Measurements from ENCODE around the gene SCN4B.

Gene SCN4B

GRCh38 chr11:118135051-118135795 is 17.4 kb downstream of the SCN4B start:
- Histone ChIP-seq H3K4me3 (ENCODE audit: low read length, poor library complexity, severe bottlenecking) (no peak overlapping the region), H3K4me1 (ENCODE audit: insufficient read depth, low read length, poor library complexity, severe bottlenecking) (no peaks in the 10 kb centered on the region), H3K27me3 (ENCODE audit: insufficient read depth, low read length, poor library complexity, severe bottlenecking) (no peaks in the 10 kb centered on the region), H3K4me2 (ENCODE audit: low read depth, low read length, poor library complexity, severe bottlenecking) (no peak overlapping the region), H3K36me3 (ENCODE audit: insufficient read depth, low read length) (no peaks in the 10 kb centered on the region), H3K9me2 (replicated peaks; ENCODE audit: low read depth, low read length) (no peaks in the 10 kb centered on the region), H3K9me3 (ENCODE audit: insufficient read depth, low read depth, low read length) (no peaks in the 10 kb centered on the region), H2AFZ (ENCODE audit: low read length) (no peak overlapping the region), H3K9ac (ENCODE audit: low read depth, low read length, poor library complexity, severe bottlenecking) (no peak overlapping the region), H3F3A (ENCODE audit: low read depth) (no peaks in the 10 kb centered on the region), H4K20me1 (ENCODE audit: insufficient read depth, low read length, poor library complexity, severe bottlenecking) (no peaks in the 10 kb centered on the region), H3K79me2 (ENCODE audit: insufficient read depth, low read length) (no peaks in the 10 kb centered on the region)
- TF ChIP-seq EZH2phosphoT487 (IDR thresholded peaks at IDR 0.05; ENCODE audit: borderline replicate concordance) (no peak), CTCF (conservative IDR thresholded peaks at IDR 0.05; ENCODE audit: low read length) (no peak)

- Histone ChIP-seq H2AFZ (ENCODE audit: low read length) (no peak overlapping the region), H3K9me2 (replicated peaks; ENCODE audit: low read depth, low read length) (no peaks in the 10 kb centered on the region), H3K79me2 (ENCODE audit: insufficient read depth, low read length) (no peaks in the 10 kb centered on the region), H3K4me1 (ENCODE audit: insufficient read depth, low read length, poor library complexity, severe bottlenecking) (no peaks in the 10 kb centered on the region), H3K9ac (ENCODE audit: low read depth, low read length, poor library complexity, severe bottlenecking) (no peak overlapping the region), H3K9me3 (ENCODE audit: insufficient read depth, low read depth, low read length) (no peaks in the 10 kb centered on the region), H4K20me1 (ENCODE audit: insufficient read depth, low read length, poor library complexity, severe bottlenecking) (no peaks in the 10 kb centered on the region), H3K4me3 (ENCODE audit: low read length, poor library complexity, severe bottlenecking) (no peak overlapping the region), H3F3A (ENCODE audit: low read depth) (no peaks in the 10 kb centered on the region), H3K4me2 (ENCODE audit: low read depth, low read length, poor library complexity, severe bottlenecking) (no peak overlapping the region), H3K27me3 (ENCODE audit: insufficient read depth, low read length, poor library complexity, severe bottlenecking) (no peaks in the 10 kb centered on the region), H3K36me3 (ENCODE audit: insufficient read depth, low read length) (no peaks in the 10 kb centered on the region)
- TF ChIP-seq CTCF (conservative IDR thresholded peaks at IDR 0.05; ENCODE audit: low read length) (no peak), EZH2phosphoT487 (IDR thresholded peaks at IDR 0.05; ENCODE audit: borderline replicate concordance) (no peak)
Observed at GRCh38 chr11:118133816-118134215, 18.8 kb downstream of the SCN4B start.

GRCh38 chr11:118132385-118133151 is 20.1 kb downstream of the SCN4B start:
- no peaks in the 10 kb centered on the region for H3K79me2 ChIP-seq (ENCODE audit: insufficient read depth, low read length)
- no peaks in the 10 kb centered on the region for H3K9me3 ChIP-seq (ENCODE audit: insufficient read depth, low read depth, low read length)
- H3K27me3 ChIP-seq (ENCODE audit: insufficient read depth, low read length, poor library complexity, severe bottlenecking): no peaks in the 10 kb centered on the region
- H3K36me3 ChIP-seq (ENCODE audit: insufficient read depth, low read length): no peaks in the 10 kb centered on the region
- H3K4me1 ChIP-seq (ENCODE audit: insufficient read depth, low read length, poor library complexity, severe bottlenecking): no peaks in the 10 kb centered on the region
- no peak overlapping the region for H2AFZ ChIP-seq (ENCODE audit: low read length)
- TF ChIP-seq EZH2phosphoT487 (IDR thresholded peaks at IDR 0.05; ENCODE audit: borderline replicate concordance) (no peak), CTCF (conservative IDR thresholded peaks at IDR 0.05; ENCODE audit: low read length) (no peak)
- H3K4me2 ChIP-seq (ENCODE audit: low read depth, low read length, poor library complexity, severe bottlenecking): no peak overlapping the region
- H3F3A ChIP-seq (ENCODE audit: low read depth): no peaks in the 10 kb centered on the region
- H3K9me2 ChIP-seq (replicated peaks; ENCODE audit: low read depth, low read length): no peaks in the 10 kb centered on the region
- no peak overlapping the region for H3K9ac ChIP-seq (ENCODE audit: low read depth, low read length, poor library complexity, severe bottlenecking)
- H3K4me3 ChIP-seq (ENCODE audit: low read length, poor library complexity, severe bottlenecking): no peak overlapping the region
- H4K20me1 ChIP-seq (ENCODE audit: insufficient read depth, low read length, poor library complexity, severe bottlenecking): no peaks in the 10 kb centered on the region

Measured in Loucy (cell line).